IPS DF 6.9 (cell line): ENCODE measurements around the gene EXD3.

ENCODE experiments used
- DNase-seq: peaks from one replicate; pipeline ENCODE4 v3.0.0-alpha.2; 2013; ENCODE audit warnings: low read depth, low spot score
- H3K27ac ChIP-seq: one replicate; pipeline ENCODE4 v1.5.1; 2013; ENCODE audit warnings: low read length, control low read depth
- H3K27me3 ChIP-seq: 2 replicates; pipeline ENCODE4 v1.6.1; 2013; ENCODE audit warnings: mild to moderate bottlenecking, low read length; ENCODE audit not compliant: control insufficient read depth, insufficient read depth
- H3K36me3 ChIP-seq: 2 replicates; pipeline ENCODE4 v1.6.1; 2013; ENCODE audit warnings: low read length; ENCODE audit not compliant: control insufficient read depth, insufficient read depth
- H3K4me1 ChIP-seq: 2 replicates; pipeline ENCODE4 v1.6.1; 2013; ENCODE audit warnings: low read length; ENCODE audit not compliant: control insufficient read depth, insufficient read depth
- H3K4me3 ChIP-seq: 2 replicates; pipeline ENCODE4 v1.5.1; 2013; ENCODE audit warnings: mild to moderate bottlenecking, low read length
- H3K9me3 ChIP-seq: 2 replicates; pipeline ENCODE4 v1.6.1; 2013; ENCODE audit warnings: low read length, inconsistent platforms; ENCODE audit not compliant: control insufficient read depth, insufficient read depth
- WGBS: extraction: QIAGEN DNeasy Blood & Tissue Kit; methylation state at CpG from one replicate; pipeline ENCODE4 v1.1.7; 2013; ENCODE audit warnings: mixed read lengths, missing lambda C conversion rate; ENCODE audit not compliant: insufficient read length, insufficient coverage; 5-methylcytosine and 5-hydroxymethylcytosine counted together

EXD3 gene

GRCh38 chr9:137396227-137396626 is 26.7 kb downstream of the EXD3 start:
- H3K4me1 ChIP-seq, result no peaks in the 10 kb centered on the region
- no CpG with 5 or more reads among the region's 15 CpGs for WGBS
- H3K9me3 ChIP-seq, result no peaks in the 10 kb centered on the region
- DNase-seq, result no peak
- no peak overlapping the region for H3K27ac ChIP-seq
- no peaks in the 10 kb centered on the region for H3K27me3 ChIP-seq
- H3K36me3 ChIP-seq, result no peaks in the 10 kb centered on the region; the same call in 1 of the 2 replicates
- H3K4me3 ChIP-seq, result no peak overlapping the region

GRCh38 chr9:137395666-137396010 is 27.3 kb downstream of the EXD3 start:
- Histone ChIP-seq H3K4me3 (no peak overlapping the region), H3K27me3 (no peaks in the 10 kb centered on the region), H3K36me3 (no peaks in the 10 kb centered on the region; the same call in 1 of the 2 replicates), H3K4me1 (no peaks in the 10 kb centered on the region), H3K9me3 (no peaks in the 10 kb centered on the region), H3K27ac (no peak overlapping the region)
- no peak for DNase-seq
- WGBS, result no CpG with 5 or more reads among the region's 11 CpGs

GRCh38 chr9:137394866-137395665 is 27.9 kb downstream of the EXD3 start:
- no peak overlapping the region for H3K4me3 ChIP-seq
- H3K9me3 ChIP-seq, result no peaks in the 10 kb centered on the region
- H3K27me3 ChIP-seq, result no peaks in the 10 kb centered on the region
- no peaks in the 10 kb centered on the region for H3K4me1 ChIP-seq
- H3K27ac ChIP-seq, result no peak overlapping the region
- H3K36me3 ChIP-seq, result no peaks in the 10 kb centered on the region; the same call in 1 of the 2 replicates
- WGBS, result no CpG with 5 or more reads among the region's 36 CpGs
- no peak for DNase-seq

GRCh38 chr9:137393176-137394150 is 29.5 kb downstream of the EXD3 start:
- H3K4me3 ChIP-seq, result no peak overlapping the region
- no peaks in the 10 kb centered on the region; the same call in 1 of the 2 replicates for H3K36me3 ChIP-seq
- no peaks in the 10 kb centered on the region for H3K27me3 ChIP-seq
- H3K27ac ChIP-seq, result no peak overlapping the region
- H3K9me3 ChIP-seq, result no peaks in the 10 kb centered on the region
- no peaks in the 10 kb centered on the region for H3K4me1 ChIP-seq
- no CpG with 5 or more reads among the region's 28 CpGs for WGBS
- no peak for DNase-seq

GRCh38 chr9:137392232-137393007 is 30.5 kb downstream of the EXD3 start:
- Histone ChIP-seq H3K4me3 (no peak overlapping the region), H3K27ac (no peak overlapping the region), H3K9me3 (no peaks in the 10 kb centered on the region), H3K4me1 (no peaks in the 10 kb centered on the region), H3K36me3 (no peaks in the 10 kb centered on the region; the same call in 1 of the 2 replicates), H3K27me3 (no peaks in the 10 kb centered on the region)
- no peak for DNase-seq
- no CpG with 5 or more reads among the region's 23 CpGs for WGBS

GRCh38 chr9:137391411-137391754 is 31.6 kb downstream of the EXD3 start:
- no peak for DNase-seq
- no peaks in the 10 kb centered on the region for H3K9me3 ChIP-seq
- no peaks in the 10 kb centered on the region; the same call in 1 of the 2 replicates for H3K4me1 ChIP-seq
- no CpG with 5 or more reads among the region's 22 CpGs for WGBS
- no peak overlapping the region for H3K4me3 ChIP-seq
- H3K27ac ChIP-seq, result no peak overlapping the region
- no peaks in the 10 kb centered on the region; the same call in 1 of the 2 replicates for H3K36me3 ChIP-seq
- H3K27me3 ChIP-seq, result no peaks in the 10 kb centered on the region

- Histone ChIP-seq H3K36me3 (no peaks in the 10 kb centered on the region; the same call in 1 of the 2 replicates), H3K27me3 (no peaks in the 10 kb centered on the region), H3K9me3 (no peaks in the 10 kb centered on the region), H3K27ac (no peak overlapping the region), H3K4me1 (no peaks in the 10 kb centered on the region; the same call in 1 of the 2 replicates), H3K4me3 (no peak overlapping the region)
- no CpG with 5 or more reads among the region's 42 CpGs for WGBS
- DNase-seq, result no peak
Observed at GRCh38 chr9:137390553-137391410, 32.2 kb downstream of the EXD3 start.

GRCh38 chr9:137389428-137389746 is 33.6 kb downstream of the EXD3 start:
- Histone ChIP-seq H3K4me1 (no peaks in the 10 kb centered on the region; the same call in 1 of the 2 replicates), H3K9me3 (no peaks in the 10 kb centered on the region), H3K27ac (no peak overlapping the region), H3K27me3 (no peaks in the 10 kb centered on the region), H3K36me3 (no peaks in the 10 kb centered on the region; the same call in 1 of the 2 replicates), H3K4me3 (no peak overlapping the region)
- DNase-seq, result no peak
- WGBS, result no CpG with 5 or more reads among the region's 13 CpGs

GRCh38 chr9:137388589-137389427 is 34.2 kb downstream of the EXD3 start:
- Histone ChIP-seq H3K4me3 (no peak overlapping the region), H3K27ac (no peak overlapping the region), H3K4me1 (no peaks in the 10 kb centered on the region; the same call in 1 of the 2 replicates), H3K27me3 (no peaks in the 10 kb centered on the region), H3K9me3 (no peaks in the 10 kb centered on the region), H3K36me3 (no peaks in the 10 kb centered on the region; the same call in 1 of the 2 replicates)
- no CpG with 5 or more reads among the region's 47 CpGs for WGBS
- no peak for DNase-seq
